ENCODE data around the gene ATP1A4. TPM values are rescaled to one million over a fixed set of nuclear protein-coding genes. Genes with fewer than 3 reads are reported as not detected.
A peak's percentile ranks its signal among the peaks of the same experiment; 100 is the strongest.

The ATP1A4 gene
- total and polyA plus RNA-seq, 9 of the 15 experiments (the other 6 are each of a cell fraction or from before 2014, with no cell fraction given): 0.07 TPM; not detected in 8

- H3K36me3 ChIP-seq (ENCODE audit: control insufficient read depth, insufficient read depth, low read length): no peaks in the 10 kb centered on the region
- H3K4me1 ChIP-seq (replicated peaks in 1 of 2; ENCODE audit: control insufficient read depth in 2 of 2, insufficient read depth in 2 of 2, low read length in 2 of 2): no peaks in the 10 kb centered on the region; a peak in 1 of 5 replicates
- no peak overlapping the region for H3K4me3 ChIP-seq
- no peaks in the 10 kb centered on the region for H3K9me1 ChIP-seq (ENCODE audit: control insufficient read depth, insufficient read depth, low read length)
- in situ Hi-C loops (cut with MboI): no loop called here
- peaks cover 29 to 61% of the 10 kb centered on the region in 2 experiments for H3K27me3 ChIP-seq (ENCODE audit: control insufficient read depth in 2 of 2, insufficient read depth in 2 of 2, low read length in 2 of 2)
- ChIA-PET POLR2A (no interaction called here), CTCF (ENCODE audit: low intra/inter-chr PET ratio) (no interaction called here)
- no TSS peak for BruUV-seq (replicated peaks)
- H2AFZ ChIP-seq (ENCODE audit: low read depth, low read length): no peak overlapping the region
- no peak overlapping the region for H3K27ac ChIP-seq (ENCODE audit: extremely low read depth, low read depth, low read length)
- H3K9ac ChIP-seq (ENCODE audit: insufficient read depth in 1 of 2, low read depth in 2 of 2, low read length in 2 of 2): no peak overlapping the region
- H3K4me2 ChIP-seq (ENCODE audit: insufficient read depth, low read length): no peak overlapping the region
- H3K79me2 ChIP-seq (ENCODE audit: control insufficient read depth, insufficient read depth, low read length): no peaks in the 10 kb centered on the region
- H3K9me3 ChIP-seq (replicated peaks; ENCODE audit: control insufficient read depth, insufficient read depth, low read depth, low read length): no peaks in the 10 kb centered on the region
- no peaks in the 10 kb centered on the region for H4K20me1 ChIP-seq (replicated peaks; ENCODE audit: control insufficient read depth, insufficient read depth, low read length)
- no peak for DNase-seq (ENCODE audit: extremely low read depth in 1 of 4, low spot score in 3 of 4)
- FAIRE-seq: no peak
- intact Hi-C loops (cut with micrococcal nuclease): no loop called here
- TF ChIP-seq ATF3 (IDR thresholded peaks at IDR 0.05): peak; percentile 67; the same call in 1 of the 2 replicates
- no peak for TF ChIP-seq ATF3 (CRISPR knock-in tag; conservative IDR thresholded peaks at IDR 0.05)
- TF ChIP-seq CEBPG (CRISPR knock-in tag; IDR thresholded peaks at IDR 0.05): peak; percentile 52
- peak; percentile 65 to 68 for TF ChIP-seq CEBPG (tag; conservative IDR thresholded peaks at IDR 0.05 in 1 of 2, IDR thresholded peaks at IDR 0.05 in 1 of 2)
- TF ChIP-seq MTA1 (IDR thresholded peaks at IDR 0.05; ENCODE audit: borderline replicate concordance): no peak
- TF ChIP-seq ZFPM2 (CRISPR knock-in tag; IDR thresholded peaks at IDR 0.05): no peak
- no peak for TF ChIP-seq ESRRB (CRISPR knock-in tag; IDR thresholded peaks at IDR 0.05; ENCODE audit: borderline replicate concordance)
- TF ChIP-seq SP1 (CRISPR knock-in tag; IDR thresholded peaks at IDR 0.05): no peak
- 0 out of 2 replicates have a peak, but pooled peaks have one; percentile 11 for TF ChIP-seq CEBPB (tag; IDR thresholded peaks at IDR 0.05)
- ATAC-seq: no peak
- 0% methylated on average over 1 of the region's 1 CpG for WGBS (ENCODE audit: insufficient coverage, low coverage, missing lambda C conversion rate)
Observed at GRCh38 chr1:160117300-160117699, 34.1 kb upstream of the ATP1A4 start.

Data from K562 (cell line).